HG02973 (cell line): Measurements from ENCODE around the gene GIMAP1.
A peak's percentile ranks its signal among the peaks of the same experiment; 100 is the strongest.

ENCODE experiments used
- ATAC-seq: cut with Tn5 transposase; IDR thresholded peaks from one replicate; pipeline ENCODE4 v1.9.1; 2021; ENCODE audit warnings: moderate library complexity; ENCODE audit not compliant: unreplicated experiment

Gene GIMAP1

GRCh38 chr7:150745876-150746275 lies 29.5 kb downstream of the GIMAP1 start:
- no peak for ATAC-seq

GRCh38 chr7:150746921-150747320 lies 30.5 kb downstream of the GIMAP1 start:
- ATAC-seq = no peak

GRCh38 chr7:150748376-150748775 lies 32.0 kb downstream of the GIMAP1 start:
- no peak for ATAC-seq

GRCh38 chr7:150751702-150752101 lies 35.3 kb downstream of the GIMAP1 start:
- ATAC-seq = no peak

- no peak for ATAC-seq
Observed at GRCh38 chr7:150753239-150753638, 36.8 kb downstream of the GIMAP1 start.

- peak; percentile 41 for ATAC-seq
Observed at GRCh38 chr7:150753826-150754603, 37.6 kb downstream of the GIMAP1 start.

GRCh38 chr7:150754951-150755350 lies 38.5 kb downstream of the GIMAP1 start:
- ATAC-seq = no peak

- no peak for ATAC-seq
Observed at GRCh38 chr7:150755473-150756099, 39.2 kb downstream of the GIMAP1 start.

- ATAC-seq = no peak
Observed at GRCh38 chr7:150756166-150756565, 39.8 kb downstream of the GIMAP1 start.

- no peak for ATAC-seq
Observed at GRCh38 chr7:150756858-150757257, 40.4 kb downstream of the GIMAP1 start.

GRCh38 chr7:150759479-150759878 lies 43.1 kb downstream of the GIMAP1 start:
- no peak for ATAC-seq

- no peak for ATAC-seq
Observed at GRCh38 chr7:150766334-150766709, 49.9 kb downstream of the GIMAP1 start.

GRCh38 chr7:150769768-150770167 lies 53.4 kb downstream of the GIMAP1 start:
- no peak for ATAC-seq
